Measurements from ENCODE around the gene PTPRD.

DNA sequence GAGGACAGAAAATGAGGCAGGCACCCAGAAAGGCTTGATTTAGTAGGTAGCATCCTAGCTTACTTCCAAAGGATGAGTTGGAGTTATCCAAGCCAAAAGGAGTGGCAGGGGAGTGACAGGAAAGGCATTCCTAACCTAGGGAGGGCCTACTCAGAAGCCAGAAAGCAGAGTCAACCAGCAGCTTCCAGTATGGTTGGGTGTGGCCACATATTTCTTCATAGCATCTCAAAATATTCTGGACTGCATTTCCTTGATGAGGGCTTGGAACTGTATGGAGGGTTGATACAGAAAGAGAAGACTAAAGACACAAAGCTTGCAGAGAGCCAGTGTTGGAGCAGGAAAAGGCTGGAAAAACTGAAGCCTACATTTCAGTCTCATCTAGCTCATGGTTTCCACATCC is 2156.5 kb downstream of the PTPRD start:
- TF ChIP-seq POLR2AphosphoS5 (IDR thresholded peaks at IDR 0.05; ENCODE audit: low read depth, low read length) (no peak), SIN3A (IDR thresholded peaks at IDR 0.05; ENCODE audit: borderline replicate concordance, insufficient read depth, low read length) (no peak), TAF1 (IDR thresholded peaks at IDR 0.05; ENCODE audit: borderline replicate concordance, insufficient read depth, low read length) (no peak)
- TF ChIP-seq, protein P1, sequence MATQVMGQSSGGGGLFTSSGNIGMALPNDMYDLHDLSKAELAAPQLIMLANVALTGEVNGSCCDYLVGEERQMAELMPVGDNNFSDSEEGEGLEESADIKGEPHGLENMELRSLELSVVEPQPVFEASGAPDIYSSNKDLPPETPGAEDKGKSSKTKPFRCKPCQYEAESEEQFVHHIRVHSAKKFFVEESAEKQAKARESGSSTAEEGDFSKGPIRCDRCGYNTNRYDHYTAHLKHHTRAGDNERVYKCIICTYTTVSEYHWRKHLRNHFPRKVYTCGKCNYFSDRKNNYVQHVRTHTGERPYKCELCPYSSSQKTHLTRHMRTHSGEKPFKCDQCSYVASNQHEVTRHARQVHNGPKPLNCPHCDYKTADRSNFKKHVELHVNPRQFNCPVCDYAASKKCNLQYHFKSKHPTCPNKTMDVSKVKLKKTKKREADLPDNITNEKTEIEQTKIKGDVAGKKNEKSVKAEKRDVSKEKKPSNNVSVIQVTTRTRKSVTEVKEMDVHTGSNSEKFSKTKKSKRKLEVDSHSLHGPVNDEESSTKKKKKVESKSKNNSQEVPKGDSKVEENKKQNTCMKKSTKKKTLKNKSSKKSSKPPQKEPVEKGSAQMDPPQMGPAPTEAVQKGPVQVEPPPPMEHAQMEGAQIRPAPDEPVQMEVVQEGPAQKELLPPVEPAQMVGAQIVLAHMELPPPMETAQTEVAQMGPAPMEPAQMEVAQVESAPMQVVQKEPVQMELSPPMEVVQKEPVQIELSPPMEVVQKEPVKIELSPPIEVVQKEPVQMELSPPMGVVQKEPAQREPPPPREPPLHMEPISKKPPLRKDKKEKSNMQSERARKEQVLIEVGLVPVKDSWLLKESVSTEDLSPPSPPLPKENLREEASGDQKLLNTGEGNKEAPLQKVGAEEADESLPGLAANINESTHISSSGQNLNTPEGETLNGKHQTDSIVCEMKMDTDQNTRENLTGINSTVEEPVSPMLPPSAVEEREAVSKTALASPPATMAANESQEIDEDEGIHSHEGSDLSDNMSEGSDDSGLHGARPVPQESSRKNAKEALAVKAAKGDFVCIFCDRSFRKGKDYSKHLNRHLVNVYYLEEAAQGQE (IDR thresholded peaks at IDR 0.05; ENCODE audit: insufficient read depth in 1 of 2, low read depth in 2 of 2, low read length in 2 of 2), result no peak

All from PFSK-1 (cell line).